Ovary (tissue), 3 donors: ENCODE measurements around the gene TRIM44.

Experiments used
- EP300 ChIP-seq: sonication (generic); formaldehyde crosslinking; IDR thresholded peaks from one replicate; pipeline ENCODE4 v1.6.1; 2017; ENCODE audit warnings: antibody characterized with exemption
- TF ChIP-seq, protein P1 (sequence below), 3 donors: fragments of 450-650 bp in 2 of 3; fragments of 200-600 bp in 1 of 3; IDR thresholded peaks; one replicate each; pipeline versions ENCODE4 v1.5.1 to v1.8.0; 2016 to 2022; ENCODE audit warnings: antibody characterized with exemption in 3 of 3, mild to moderate bottlenecking in 1 of 3
- donor health status: DM: no; HTN: no; CAD: no.

DNA sequence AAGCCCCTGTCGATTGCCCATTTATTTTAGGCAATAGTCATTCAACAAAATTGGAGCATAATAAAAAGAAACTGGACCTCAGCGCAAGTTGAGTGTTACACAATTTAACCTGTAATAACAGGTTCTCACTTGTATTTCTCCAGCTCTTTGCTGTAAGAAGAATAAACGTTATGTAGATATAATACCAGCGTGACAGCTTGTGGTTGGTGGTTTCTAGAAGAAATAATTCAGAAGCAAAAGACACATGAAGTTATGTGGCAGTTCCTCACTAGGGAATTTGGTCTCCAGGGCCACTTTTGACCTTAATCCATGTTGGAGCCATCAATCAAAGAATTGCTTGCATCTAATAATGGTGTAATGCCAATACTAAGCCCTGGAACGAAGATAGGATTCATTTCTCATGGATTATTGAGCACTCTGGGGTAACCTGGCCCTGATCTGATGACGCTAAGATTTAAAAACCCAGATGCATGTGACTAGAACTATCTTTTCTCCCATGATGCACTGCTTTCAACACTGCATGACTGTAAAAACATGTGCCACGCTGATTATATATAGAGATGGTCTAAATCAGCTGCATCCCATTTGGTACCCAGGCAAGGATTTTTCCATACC, 151.6 kb downstream of the TRIM44 start:
- TF ChIP-seq, protein P1, sequence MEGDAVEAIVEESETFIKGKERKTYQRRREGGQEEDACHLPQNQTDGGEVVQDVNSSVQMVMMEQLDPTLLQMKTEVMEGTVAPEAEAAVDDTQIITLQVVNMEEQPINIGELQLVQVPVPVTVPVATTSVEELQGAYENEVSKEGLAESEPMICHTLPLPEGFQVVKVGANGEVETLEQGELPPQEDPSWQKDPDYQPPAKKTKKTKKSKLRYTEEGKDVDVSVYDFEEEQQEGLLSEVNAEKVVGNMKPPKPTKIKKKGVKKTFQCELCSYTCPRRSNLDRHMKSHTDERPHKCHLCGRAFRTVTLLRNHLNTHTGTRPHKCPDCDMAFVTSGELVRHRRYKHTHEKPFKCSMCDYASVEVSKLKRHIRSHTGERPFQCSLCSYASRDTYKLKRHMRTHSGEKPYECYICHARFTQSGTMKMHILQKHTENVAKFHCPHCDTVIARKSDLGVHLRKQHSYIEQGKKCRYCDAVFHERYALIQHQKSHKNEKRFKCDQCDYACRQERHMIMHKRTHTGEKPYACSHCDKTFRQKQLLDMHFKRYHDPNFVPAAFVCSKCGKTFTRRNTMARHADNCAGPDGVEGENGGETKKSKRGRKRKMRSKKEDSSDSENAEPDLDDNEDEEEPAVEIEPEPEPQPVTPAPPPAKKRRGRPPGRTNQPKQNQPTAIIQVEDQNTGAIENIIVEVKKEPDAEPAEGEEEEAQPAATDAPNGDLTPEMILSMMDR (IDR thresholded peaks at IDR 0.05), result no peak
- TF ChIP-seq EP300, result no peak
